Activated T-cell treated with anti-CD3 and anti-CD28 coated beads, Interleukin-2, amount 50 U/mL, for 48 hours (primary cell): ENCODE results near the gene HYAL4.
"Not testable (repeated sequence)": the region's sequence is repeated elsewhere in the genome, so short reads cannot be mapped to it uniquely, and the experiment has no call there.

ENCODE experiments used
- DNase-seq, 2 experiments: peaks; one replicate each; pipeline ENCODE4 v3.0.0-alpha.2; 2020

HYAL4 gene

GRCh38 chr7:123849855-123850254 is 4.9 kb downstream of the HYAL4 start:
- no peak for DNase-seq

GRCh38 chr7:123851404-123851803 is 6.4 kb downstream of the HYAL4 start:
- DNase-seq, result not testable (repeated sequence)

- not testable (repeated sequence) for DNase-seq
Observed at GRCh38 chr7:123854291-123854690, 9.3 kb downstream of the HYAL4 start.

GRCh38 chr7:123856428-123856827 is 11.5 kb downstream of the HYAL4 start:
- DNase-seq, result not testable (repeated sequence)

GRCh38 chr7:123860848-123861247 is 15.9 kb downstream of the HYAL4 start:
- DNase-seq, result no peak

- DNase-seq, result no peak
Observed at GRCh38 chr7:123862775-123863174, 17.8 kb downstream of the HYAL4 start.

GRCh38 chr7:123863461-123863860 is 18.5 kb downstream of the HYAL4 start:
- DNase-seq, result no peak

- no peak for DNase-seq
Observed at GRCh38 chr7:123864012-123864411, 19.0 kb downstream of the HYAL4 start.

- no peak for DNase-seq
Observed at GRCh38 chr7:123864436-123864835, 19.5 kb downstream of the HYAL4 start.

GRCh38 chr7:123864966-123865365 is 20.0 kb downstream of the HYAL4 start:
- no peak for DNase-seq

GRCh38 chr7:123865517-123866117 is 20.6 kb downstream of the HYAL4 start:
- DNase-seq, result peak; percentile 29 to 30

- DNase-seq, result no peak
Observed at GRCh38 chr7:123867225-123867624, 22.3 kb downstream of the HYAL4 start.

- DNase-seq, result peak; percentile 35 to 45
Observed at GRCh38 chr7:123871998-123872867, 27.3 kb downstream of the HYAL4 start.

- DNase-seq, result no peak
Observed at GRCh38 chr7:123872908-123873307, 27.9 kb downstream of the HYAL4 start.

GRCh38 chr7:123876557-123877256 is 31.7 kb downstream of the HYAL4 start:
- no peak for DNase-seq

- no peak for DNase-seq
Observed at GRCh38 chr7:123879628-123880027, 34.7 kb downstream of the HYAL4 start.

GRCh38 chr7:123881300-123881699 is 36.3 kb downstream of the HYAL4 start:
- no peak for DNase-seq

GRCh38 chr7:123883154-123883553 is 38.2 kb downstream of the HYAL4 start:
- DNase-seq, result no peak

GRCh38 chr7:123888192-123888591 is 43.2 kb downstream of the HYAL4 start:
- no peak for DNase-seq

- DNase-seq, result not testable (repeated sequence)
Observed at GRCh38 chr7:123894753-123895152, 49.8 kb downstream of the HYAL4 start.

GRCh38 chr7:123901101-123901500 is 56.1 kb downstream of the HYAL4 start:
- DNase-seq, result no peak

GRCh38 chr7:123905714-123906113 is 60.7 kb downstream of the HYAL4 start:
- DNase-seq, result no peak

GRCh38 chr7:123916240-123916724 is 71.3 kb downstream of the HYAL4 start:
- no peak for DNase-seq

- no peak for DNase-seq
Observed at GRCh38 chr7:123917878-123918277, 72.9 kb downstream of the HYAL4 start.
